GM12878 (cell line): ENCODE data around the gene AP4S1. TPM values are rescaled to one million over a fixed set of nuclear protein-coding genes. Genes with fewer than 3 reads are reported as not detected.
A peak's percentile ranks its signal among the peaks of the same experiment; 100 is the strongest.

Experiments
- ATF7 ChIP-seq: fragments of 450-650 bp; IDR thresholded peaks from 2 replicates; pipeline ENCODE4 v1.6.1; 2016; ENCODE audit warnings: low read depth, mild to moderate bottlenecking
- CEBPB ChIP-seq, 2 experiments: fragments of 150-350 bp in 1 of 2; IDR thresholded peaks; 2 replicates each; pipeline ENCODE4 v1.6.1; 2012 to 2014; ENCODE audit warnings: low read depth in 2 of 2, low read length in 2 of 2, borderline replicate concordance in 1 of 2, inconsistent platforms in 1 of 2
- CHD2 ChIP-seq: IDR thresholded peaks from 2 replicates; pipeline ENCODE4 v1.6.1; 2011; ENCODE audit warnings: low read depth, low read length, improper control_type of control experiment, borderline replicate concordance
- CREB1 ChIP-seq: IDR thresholded peaks from 2 replicates; pipeline ENCODE4 v1.6.1; 2012; ENCODE audit warnings: low read depth, mild to moderate bottlenecking, inconsistent platforms
- E4F1 ChIP-seq: fragments of 450-650 bp; IDR thresholded peaks from 2 replicates; pipeline ENCODE4 v1.6.1; 2018; ENCODE audit warnings: borderline replicate concordance, mild to moderate bottlenecking; ENCODE audit not compliant: partially characterized antibody
- EZH2 ChIP-seq: IDR thresholded peaks from 2 replicates; pipeline ENCODE4 v1.6.1; 2012; ENCODE audit warnings: low read depth, mild to moderate bottlenecking, control low read depth, inconsistent platforms, low read length, borderline replicate concordance; ENCODE audit not compliant: control insufficient read depth
- HDAC6 ChIP-seq: fragments of 200-600 bp; sonication (generic); IDR thresholded peaks from one replicate; pipeline ENCODE4 v1.8.0; 2017; ENCODE audit warnings: antibody characterized with exemption; ENCODE audit not compliant: unreplicated experiment
- IKZF1 ChIP-seq: fragments of 450-650 bp; conservative IDR thresholded peaks from 2 replicates; pipeline ENCODE4 v1.6.1; 2017; ENCODE audit warnings: antibody characterized with exemption, mild to moderate bottlenecking
- IKZF2 ChIP-seq, 2 experiments: fragments of 450-650 bp; IDR thresholded peaks; 2 replicates each; pipeline ENCODE4 v1.6.1; 2017; ENCODE audit warnings: mild to moderate bottlenecking in 2 of 2, moderate library complexity in 2 of 2
- IRF4 ChIP-seq: IDR thresholded peaks from 2 replicates; pipeline ENCODE4 v1.6.1; 2011; ENCODE audit warnings: low read depth, low read length
- JUNB ChIP-seq: IDR thresholded peaks from 2 replicates; pipeline ENCODE4 v1.6.1; 2016; ENCODE audit warnings: antibody characterized with exemption, mild to moderate bottlenecking
- KDM1A ChIP-seq: fragments of 200-600 bp; sonication (generic); IDR thresholded peaks from 2 replicates; pipeline ENCODE4 v1.6.1; 2016; ENCODE audit warnings: borderline replicate concordance
- MAX ChIP-seq: IDR thresholded peaks from 2 replicates; pipeline ENCODE4 v1.6.1; 2012; ENCODE audit warnings: low read depth, low read length, improper control_type of control experiment
- MEF2A ChIP-seq: IDR thresholded peaks from 2 replicates; pipeline ENCODE4 v1.6.1; 2011; ENCODE audit warnings: low read depth, mild to moderate bottlenecking, low read length, moderate library complexity; ENCODE audit not compliant: insufficient read depth
- NFXL1 ChIP-seq: fragments of 450-650 bp; IDR thresholded peaks from 2 replicates; pipeline ENCODE4 v1.6.1; 2017; ENCODE audit warnings: antibody characterized with exemption, mild to moderate bottlenecking, borderline replicate concordance
- NR2C2 ChIP-seq: IDR thresholded peaks from 2 replicates; pipeline ENCODE4 v1.6.1; 2011; ENCODE audit warnings: borderline replicate concordance, low read depth; ENCODE audit not compliant: control insufficient read depth, insufficient read length
- PBX3 ChIP-seq: IDR thresholded peaks from 2 replicates; pipeline ENCODE4 v1.6.1; 2011; ENCODE audit warnings: mild to moderate bottlenecking, low read depth, low read length, moderate library complexity; ENCODE audit not compliant: insufficient replicate concordance
- POLR2AphosphoS2 ChIP-seq: IDR thresholded peaks from 2 replicates; pipeline ENCODE4 v1.6.1; 2011; ENCODE audit warnings: low read depth, mild to moderate bottlenecking, low read length, improper control_type of control experiment, moderate library complexity
- RAD51 ChIP-seq: fragments of 450-650 bp; IDR thresholded peaks from 2 replicates; pipeline ENCODE4 v1.6.1; 2016; ENCODE audit warnings: moderate library complexity, mild to moderate bottlenecking, inconsistent platforms
- SMAD1 ChIP-seq: fragments of 450-650 bp; IDR thresholded peaks from 2 replicates; pipeline ENCODE4 v1.6.1; 2018; ENCODE audit warnings: mild to moderate bottlenecking, low read depth; ENCODE audit not compliant: partially characterized antibody
- SREBF2 ChIP-seq: IDR thresholded peaks from 2 replicates; pipeline ENCODE4 v1.6.1; 2012; ENCODE audit warnings: mild to moderate bottlenecking, low read length
- STAT3 ChIP-seq: IDR thresholded peaks from 2 replicates; pipeline ENCODE4 v1.6.1; 2011; ENCODE audit warnings: low read depth, low read length, improper control_type of control experiment
- TCF7 ChIP-seq: IDR thresholded peaks from 2 replicates; pipeline ENCODE4 v1.6.1; 2014; ENCODE audit warnings: antibody characterized with exemption, borderline replicate concordance
- ZNF217 ChIP-seq: fragments of 450-650 bp; IDR thresholded peaks from 2 replicates; pipeline ENCODE4 v1.6.1; 2017; ENCODE audit warnings: antibody characterized with exemption, mild to moderate bottlenecking
- polyA plus RNA-seq, 11 experiments: library from polyadenylated mRNA; depleted of rRNA in 4 of 11; unstranded in 6 of 11; stranded (reverse) in 5 of 11; fragments of >200 nt; fragmentation: Nextera tagmentation in 4 of 11; fragmentation: Illumina TruSeq in 1 of 11; extraction: Ambion mirVana in 4 of 11; extraction: Trizol in 1 of 11; gene quantifications; 1 replicate in 1 of 11; 2 replicates in 10 of 11; pipeline versions ENCODE4 v1.2.1 to v1.2.3, GENCODE V29; 2011 to 2016; ENCODE audit warnings: inconsistent platforms in 2 of 11, missing spikeins in 2 of 11, low read depth in 1 of 11
- total RNA-seq, 4 experiments: library from RNA; depleted of rRNA in 3 of 4; stranded (reverse); fragments of >200 nt in 3 of 4; fragmentation: Illumina TruSeq in 1 of 4; extraction: Trizol in 1 of 4; gene quantifications; 2 replicates each; pipeline versions ENCODE4 v1.2.1 to v1.2.3, GENCODE V29; 2013 to 2021
- TF ChIP-seq, protein P1 (sequence below): fragments of 450-650 bp; formaldehyde crosslinking; IDR thresholded peaks from 2 replicates; pipeline ENCODE4 v1.5.0; 2022; ENCODE audit warnings: mild to moderate bottlenecking, missing genetic modification characterization

The AP4S1 gene
- total and polyA plus RNA-seq, 10 of the 15 experiments (the other 5 are each of a cell fraction or from before 2014, with no cell fraction given): 3.6 to 9.0 (median 5.7) TPM

- no peak for TF ChIP-seq CEBPB (IDR thresholded peaks at IDR 0.05; ENCODE audit: borderline replicate concordance in 1 of 2, low read depth in 2 of 2, low read length in 2 of 2)
- no peak for TF ChIP-seq TCF7
- TF ChIP-seq POLR2AphosphoS2: no peak
- TF ChIP-seq CREB1: no peak
- no peak for TF ChIP-seq MEF2A
- TF ChIP-seq JUNB: no peak
- no peak for TF ChIP-seq KDM1A
- no peak for TF ChIP-seq ZNF217
- TF ChIP-seq IKZF2 (IDR thresholded peaks at IDR 0.05): no peak
- no peak for TF ChIP-seq NR2C2
- TF ChIP-seq ATF7: no peak; the same call in 1 of the 2 replicates
- TF ChIP-seq SMAD1: no peak
- TF ChIP-seq NFXL1: no peak
- no peak for TF ChIP-seq PBX3
- no peak for TF ChIP-seq IKZF1
- TF ChIP-seq MAX: peak; percentile 21
- no peak for TF ChIP-seq E4F1
- no peak for TF ChIP-seq EZH2
- TF ChIP-seq SREBF2: no peak
- TF ChIP-seq RAD51: no peak
- TF ChIP-seq STAT3: no peak
- no peak for TF ChIP-seq HDAC6
- no peak for TF ChIP-seq CHD2
- TF ChIP-seq, protein P1, sequence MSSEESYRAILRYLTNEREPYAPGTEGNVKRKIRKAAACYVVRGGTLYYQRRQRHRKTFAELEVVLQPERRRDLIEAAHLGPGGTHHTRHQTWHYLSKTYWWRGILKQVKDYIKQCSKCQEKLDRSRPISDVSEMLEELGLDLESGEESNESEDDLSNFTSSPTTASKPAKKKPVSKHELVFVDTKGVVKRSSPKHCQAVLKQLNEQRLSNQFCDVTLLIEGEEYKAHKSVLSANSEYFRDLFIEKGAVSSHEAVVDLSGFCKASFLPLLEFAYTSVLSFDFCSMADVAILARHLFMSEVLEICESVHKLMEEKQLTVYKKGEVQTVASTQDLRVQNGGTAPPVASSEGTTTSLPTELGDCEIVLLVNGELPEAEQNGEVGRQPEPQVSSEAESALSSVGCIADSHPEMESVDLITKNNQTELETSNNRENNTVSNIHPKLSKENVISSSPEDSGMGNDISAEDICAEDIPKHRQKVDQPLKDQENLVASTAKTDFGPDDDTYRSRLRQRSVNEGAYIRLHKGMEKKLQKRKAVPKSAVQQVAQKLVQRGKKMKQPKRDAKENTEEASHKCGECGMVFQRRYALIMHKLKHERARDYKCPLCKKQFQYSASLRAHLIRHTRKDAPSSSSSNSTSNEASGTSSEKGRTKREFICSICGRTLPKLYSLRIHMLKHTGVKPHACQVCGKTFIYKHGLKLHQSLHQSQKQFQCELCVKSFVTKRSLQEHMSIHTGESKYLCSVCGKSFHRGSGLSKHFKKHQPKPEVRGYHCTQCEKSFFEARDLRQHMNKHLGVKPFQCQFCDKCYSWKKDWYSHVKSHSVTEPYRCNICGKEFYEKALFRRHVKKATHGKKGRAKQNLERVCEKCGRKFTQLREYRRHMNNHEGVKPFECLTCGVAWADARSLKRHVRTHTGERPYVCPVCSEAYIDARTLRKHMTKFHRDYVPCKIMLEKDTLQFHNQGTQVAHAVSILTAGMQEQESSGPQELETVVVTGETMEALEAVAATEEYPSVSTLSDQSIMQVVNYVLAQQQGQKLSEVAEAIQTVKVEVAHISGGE (CRISPR knock-in tag): no peak
- TF ChIP-seq IRF4: no peak
Measured at GRCh38 chr14:31025367-31026076, at the start of gene AP4S1 (continued).
